Mesenteric fat pad (tissue), 1 donor: ENCODE data around the gene SV2C. TPM values are rescaled to one million over a fixed set of nuclear protein-coding genes. Genes with fewer than 3 reads are reported as not detected.
"Not testable (repeated sequence)": the region's sequence is repeated elsewhere in the genome, so short reads cannot be mapped to it uniquely, and the experiment has no call there.

Experiments used
- DNase-seq: peaks from one replicate; pipeline ENCODE4 v3.0.0-alpha.2; 2020; ENCODE audit warnings: low spot score
- long read RNA-seq: library from polyadenylated mRNA; unstranded; transcript quantifications from one replicate; pipeline ENCODE4 v2.0.0, GENCODE V29; 2020
- total RNA-seq: library from RNA; stranded (reverse); fragmentation: NEBNext Ultra II Directional; extraction: Animal tissue kit (Norgen Biotek cat#: 25700); gene quantifications from one replicate; pipeline ENCODE4 v1.2.1, GENCODE V29; 2021
- donor health status: DM: yes; HTN: yes; CAD: no.

The SV2C gene
- total RNA-seq: not detected
- long read RNA-seq: 0 reads

GRCh38 chr5:76082772-76083554, at the start of gene SV2C:
Gene SV2C, plus strand, starts transcription at chr5:76083383. Its CDS starts 48,368 bp downstream, at chr5:76131751.
- peak; percentile 89 for DNase-seq

- not testable (repeated sequence) for DNase-seq
These were observed 45.4 kb upstream of the SV2C start for GRCh38 chr5:76037736-76038151.

- DNase-seq: no peak
These were observed 45.0 kb upstream of the SV2C start for GRCh38 chr5:76038212-76038611.

GRCh38 chr5:76040806-76041205, 42.4 kb upstream of the SV2C start:
- DNase-seq: no peak

- no peak for DNase-seq
These were observed 41.3 kb upstream of the SV2C start for GRCh38 chr5:76041863-76042262.

- no peak for DNase-seq
These were observed 36.4 kb upstream of the SV2C start for GRCh38 chr5:76046741-76047140.

- DNase-seq: no peak
These were observed 33.0 kb upstream of the SV2C start for GRCh38 chr5:76050134-76050533.

GRCh38 chr5:76062502-76063041, 20.6 kb upstream of the SV2C start:
- no peak for DNase-seq

- no peak for DNase-seq
These were observed 17.9 kb upstream of the SV2C start for GRCh38 chr5:76065258-76065657.

- DNase-seq: no peak
These were observed 14.0 kb upstream of the SV2C start for GRCh38 chr5:76069061-76069735.

- no peak for DNase-seq
These were observed 8.6 kb upstream of the SV2C start for GRCh38 chr5:76074487-76075065.

GRCh38 chr5:76081811-76082771, 1.1 kb upstream of the SV2C start:
- DNase-seq: no peak

GRCh38 chr5:76083555-76084495, 642 bp downstream of the SV2C start:
- DNase-seq: no peak

- DNase-seq: no peak
These were observed 1.5 kb downstream of the SV2C start for GRCh38 chr5:76084496-76085242.

GRCh38 chr5:76085243-76085579, 2.0 kb downstream of the SV2C start:
- DNase-seq: no peak

- DNase-seq: no peak
These were observed 2.9 kb downstream of the SV2C start for GRCh38 chr5:76086095-76086494.

GRCh38 chr5:76089156-76089555, 6.0 kb downstream of the SV2C start:
- DNase-seq: not testable (repeated sequence)

- DNase-seq: no peak
These were observed 8.2 kb downstream of the SV2C start for GRCh38 chr5:76091351-76091750.

- no peak for DNase-seq
These were observed 16.1 kb downstream of the SV2C start for GRCh38 chr5:76099286-76099702.
